ENCODE results near the gene ADGRV1.

ADGRV1 gene

DNA sequence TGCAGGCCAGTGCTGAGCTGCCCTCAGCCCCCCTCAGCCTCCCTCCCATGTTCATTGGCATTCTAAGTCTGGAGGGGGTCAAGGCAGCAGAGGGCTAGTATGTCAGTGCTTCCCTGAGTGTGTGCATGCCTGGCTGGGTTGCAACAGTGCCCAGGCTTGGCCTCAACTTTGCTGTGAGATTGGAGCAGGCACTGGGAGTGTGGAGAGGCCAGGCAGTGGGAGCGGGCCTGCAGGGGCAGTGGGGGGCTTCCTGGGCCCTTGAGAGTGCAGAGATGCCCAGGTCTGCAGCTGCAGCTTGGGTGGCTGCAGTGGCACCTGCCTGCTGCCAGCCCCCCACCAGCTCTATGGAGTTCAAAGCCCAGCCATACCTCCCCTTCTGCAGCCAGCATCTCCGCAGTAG, 585.2 kb downstream of the ADGRV1 start:
- POLR2A ChIA-PET, result no interaction called here

DNA sequence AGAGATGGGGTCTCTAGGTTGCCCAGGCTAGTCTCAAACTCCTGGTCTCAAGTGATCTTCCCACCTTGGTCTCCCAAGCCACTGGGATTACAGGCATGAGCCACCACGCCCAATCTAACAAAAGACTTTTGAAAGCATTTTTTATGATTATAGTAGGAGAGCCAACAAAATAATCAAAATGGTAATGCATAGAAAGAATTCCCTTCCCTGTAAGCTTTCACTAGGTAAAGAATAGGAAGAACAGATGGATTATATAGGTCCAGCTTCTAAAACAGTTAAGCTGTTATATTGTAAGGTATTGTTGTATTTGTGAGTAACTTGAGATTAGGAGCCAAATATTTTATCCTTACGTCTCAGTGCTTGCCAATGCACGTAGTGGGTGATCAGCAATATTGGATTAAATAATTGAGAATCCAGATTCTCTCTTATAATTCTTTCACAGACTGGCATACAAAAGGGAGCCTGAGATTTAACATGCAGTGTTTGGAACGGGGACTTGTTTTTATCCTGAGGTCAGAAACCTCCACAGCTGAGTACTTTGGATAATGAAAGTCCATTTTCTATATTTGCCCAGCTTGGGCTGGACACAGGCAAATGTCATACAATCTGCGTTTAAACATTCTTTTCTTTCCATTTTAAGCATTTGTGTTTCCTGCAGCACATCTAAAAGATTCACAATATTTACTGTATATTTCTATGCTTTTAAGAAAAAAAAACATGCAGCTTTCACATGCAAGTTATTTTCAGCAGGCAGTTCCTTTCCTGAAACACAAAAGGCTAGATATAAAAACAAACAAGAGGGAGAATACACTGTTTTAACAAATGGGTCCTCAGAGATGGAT, 586.1 kb downstream of the ADGRV1 start:
- no peak for DNase-seq (ENCODE audit: extremely low spot score)
- CTCF ChIA-PET, result no interaction called here
- POLR2A ChIA-PET, result interaction anchor here (0.6 kb wide), 1 partner anchor 236 kb away, joined by 3 read pairs; no protein-coding TSS in a partner anchor

More for the DNA sequence above, 585.2 kb downstream of the ADGRV1 start:
- TF ChIP-seq SUZ12 (IDR thresholded peaks at IDR 0.05) (no peak), TARDBP (IDR thresholded peaks at IDR 0.05) (no peak), FOXA1 (IDR thresholded peaks at IDR 0.05) (no peak), FOXK2 (IDR thresholded peaks at IDR 0.05) (no peak), CTBP1 (IDR thresholded peaks at IDR 0.05; ENCODE audit: borderline replicate concordance) (no peak), BHLHE40 (IDR thresholded peaks at IDR 0.05; ENCODE audit: borderline replicate concordance) (no peak), HDGF (IDR thresholded peaks at IDR 0.05; ENCODE audit: borderline replicate concordance) (no peak), NFRKB (IDR thresholded peaks at IDR 0.05) (no peak)
- CTCF ChIA-PET, result no interaction called here
- no peak for DNase-seq (ENCODE audit: extremely low spot score)

DNA sequence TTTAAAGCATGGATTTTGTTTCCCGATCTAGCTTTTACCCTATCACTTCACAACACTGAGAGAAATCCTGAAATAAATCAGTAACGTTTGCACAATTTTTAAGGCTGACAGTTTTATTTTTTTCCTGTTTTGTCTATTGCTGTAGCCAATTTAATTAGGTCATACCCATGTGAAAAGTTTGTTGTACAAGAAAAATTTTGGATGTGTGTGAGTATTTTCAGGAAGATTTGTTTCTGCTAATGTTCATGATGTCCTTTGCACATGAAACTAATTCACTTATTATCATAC, 586.7 kb downstream of the ADGRV1 start:
- no peak for TF ChIP-seq ZNF384 (IDR thresholded peaks at IDR 0.05)
- TF ChIP-seq, protein P1, sequence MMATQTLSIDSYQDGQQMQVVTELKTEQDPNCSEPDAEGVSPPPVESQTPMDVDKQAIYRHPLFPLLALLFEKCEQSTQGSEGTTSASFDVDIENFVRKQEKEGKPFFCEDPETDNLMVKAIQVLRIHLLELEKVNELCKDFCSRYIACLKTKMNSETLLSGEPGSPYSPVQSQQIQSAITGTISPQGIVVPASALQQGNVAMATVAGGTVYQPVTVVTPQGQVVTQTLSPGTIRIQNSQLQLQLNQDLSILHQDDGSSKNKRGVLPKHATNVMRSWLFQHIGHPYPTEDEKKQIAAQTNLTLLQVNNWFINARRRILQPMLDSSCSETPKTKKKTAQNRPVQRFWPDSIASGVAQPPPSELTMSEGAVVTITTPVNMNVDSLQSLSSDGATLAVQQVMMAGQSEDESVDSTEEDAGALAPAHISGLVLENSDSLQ (IDR thresholded peaks at IDR 0.05), result no peak
- TF ChIP-seq L3MBTL2 (conservative IDR thresholded peaks at IDR 0.05), result no peak
- no peak for TF ChIP-seq FOXM1 (IDR thresholded peaks at IDR 0.05; ENCODE audit: borderline replicate concordance)
- TF ChIP-seq HDGF (IDR thresholded peaks at IDR 0.05; ENCODE audit: borderline replicate concordance), result no peak
- TF ChIP-seq NFRKB (IDR thresholded peaks at IDR 0.05), result no peak
- TF ChIP-seq BHLHE40 (IDR thresholded peaks at IDR 0.05; ENCODE audit: borderline replicate concordance), result no peak
- ChIA-PET CTCF (no interaction called here), POLR2A (no interaction called here)
- DNase-seq (ENCODE audit: extremely low spot score), result no peak

More for the DNA sequence above, 586.1 kb downstream of the ADGRV1 start:
- TF ChIP-seq FOXM1 (IDR thresholded peaks at IDR 0.05; ENCODE audit: borderline replicate concordance), result no peak
- TF ChIP-seq NFRKB (IDR thresholded peaks at IDR 0.05), result no peak
- TF ChIP-seq TARDBP (IDR thresholded peaks at IDR 0.05), result no peak

DNA sequence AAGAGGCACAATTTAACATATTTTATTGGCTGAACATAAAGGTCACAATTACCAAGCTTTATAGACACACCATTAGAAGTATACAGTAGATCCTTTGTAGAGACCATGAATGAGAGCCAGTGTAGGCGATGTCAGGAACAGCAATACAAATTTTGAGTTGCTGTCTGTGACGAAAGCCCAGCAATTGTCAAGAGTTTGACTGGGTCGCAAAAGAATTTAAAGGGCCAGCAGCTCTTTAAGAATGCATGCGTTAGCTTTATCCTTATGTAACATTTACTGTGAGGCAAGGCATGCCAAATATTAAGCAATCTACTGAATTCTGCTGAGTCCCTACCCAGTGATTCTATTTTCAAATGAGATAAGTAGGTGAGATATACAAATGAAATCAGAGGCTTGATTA, 587.6 kb downstream of the ADGRV1 start:
- POLR2A ChIA-PET, result no interaction called here
- TF ChIP-seq ARNT (IDR thresholded peaks at IDR 0.05) (no peak), NFRKB (IDR thresholded peaks at IDR 0.05) (no peak), SP1 (IDR thresholded peaks at IDR 0.05) (no peak), HDGF (IDR thresholded peaks at IDR 0.05; ENCODE audit: borderline replicate concordance) (no peak), L3MBTL2 (conservative IDR thresholded peaks at IDR 0.05) (no peak), LEF1 (IDR thresholded peaks at IDR 0.05; ENCODE audit: borderline replicate concordance) (no peak)
- TF ChIP-seq, protein P1 (IDR thresholded peaks at IDR 0.05), result no peak
- CTCF ChIA-PET, result no interaction called here
- DNase-seq (ENCODE audit: extremely low spot score), result no peak

DNA sequence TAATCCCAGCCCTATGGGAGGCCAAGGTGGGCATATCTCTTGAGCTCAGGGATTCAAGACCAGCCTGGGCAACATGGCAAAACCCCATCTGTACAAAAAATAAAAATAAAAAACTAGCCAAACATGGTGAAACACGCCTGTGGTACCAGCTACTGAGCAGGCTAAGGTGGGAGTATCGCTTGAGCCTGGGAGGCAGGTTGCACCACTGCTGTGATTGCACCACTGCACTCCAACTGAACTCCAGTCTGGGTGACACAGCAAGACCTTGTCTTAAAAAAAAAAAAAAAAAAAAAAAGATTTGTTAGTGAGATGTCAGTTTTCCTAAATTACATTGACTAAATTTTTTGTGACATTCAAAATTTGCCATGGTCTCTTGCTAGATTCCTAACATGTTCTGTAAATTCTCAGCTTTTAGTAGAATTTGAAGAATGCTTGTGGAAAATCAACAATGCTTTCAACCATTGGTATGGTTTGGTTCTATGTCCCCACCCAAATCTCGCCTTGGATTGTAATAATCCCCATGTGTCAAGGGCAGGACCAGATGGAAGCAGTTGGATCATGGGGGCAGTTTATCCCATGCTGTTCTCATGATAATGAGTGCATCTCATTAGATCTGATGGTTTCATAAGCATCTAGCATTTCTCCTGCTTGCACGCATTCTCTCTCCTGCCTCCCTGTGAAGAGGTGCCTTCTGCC, 588.5 kb downstream of the ADGRV1 start:
- POLR2A ChIA-PET, result no interaction called here
- CTCF ChIA-PET, result no interaction called here
- TF ChIP-seq HDGF (IDR thresholded peaks at IDR 0.05; ENCODE audit: borderline replicate concordance), result no peak
- no peak for TF ChIP-seq SUZ12 (IDR thresholded peaks at IDR 0.05)
- no peak for TF ChIP-seq ELF4 (IDR thresholded peaks at IDR 0.05)
- TF ChIP-seq ARNT (IDR thresholded peaks at IDR 0.05), result no peak
- no peak for TF ChIP-seq FOXK2 (IDR thresholded peaks at IDR 0.05)
- TF ChIP-seq CTBP1 (IDR thresholded peaks at IDR 0.05; ENCODE audit: borderline replicate concordance), result no peak
- TF ChIP-seq TARDBP (IDR thresholded peaks at IDR 0.05), result no peak
- TF ChIP-seq FOXM1 (IDR thresholded peaks at IDR 0.05; ENCODE audit: borderline replicate concordance), result no peak
- TF ChIP-seq BHLHE40 (IDR thresholded peaks at IDR 0.05; ENCODE audit: borderline replicate concordance), result no peak
- TF ChIP-seq L3MBTL2 (conservative IDR thresholded peaks at IDR 0.05), result no peak
- no peak for TF ChIP-seq ZNF384 (IDR thresholded peaks at IDR 0.05)
- TF ChIP-seq, protein P1 (IDR thresholded peaks at IDR 0.05), result no peak
- TF ChIP-seq LEF1 (IDR thresholded peaks at IDR 0.05; ENCODE audit: borderline replicate concordance), result no peak
- no peak for TF ChIP-seq NFRKB (IDR thresholded peaks at IDR 0.05)
- no peak for TF ChIP-seq SP1 (IDR thresholded peaks at IDR 0.05)
- DNase-seq (ENCODE audit: extremely low spot score), result no peak

DNA sequence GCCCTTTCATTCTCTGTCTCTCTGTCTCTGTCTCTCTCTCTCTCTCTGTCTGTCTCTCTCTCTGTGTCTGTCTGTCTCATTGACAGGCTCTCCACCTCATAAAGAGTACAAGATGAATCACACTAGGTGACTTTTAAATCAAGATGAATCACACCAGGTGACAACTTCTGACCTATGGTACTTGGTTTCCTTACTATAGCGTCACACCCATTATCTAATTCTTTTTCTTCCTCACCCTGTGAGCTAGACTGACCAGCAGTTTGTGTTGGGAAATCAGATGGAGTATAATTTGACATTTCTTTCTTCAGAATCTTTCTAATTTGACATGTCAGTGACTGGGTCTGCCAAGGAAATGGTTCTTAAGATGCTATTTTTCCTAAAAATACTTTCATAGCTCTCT, 591.6 kb downstream of the ADGRV1 start:
- ChIA-PET POLR2A (no interaction called here), CTCF (no interaction called here)
- DNase-seq (ENCODE audit: extremely low spot score), result no peak
- TF ChIP-seq CTBP1 (IDR thresholded peaks at IDR 0.05; ENCODE audit: borderline replicate concordance), result no peak
- no peak for TF ChIP-seq ZNF384 (IDR thresholded peaks at IDR 0.05)
- TF ChIP-seq LEF1 (IDR thresholded peaks at IDR 0.05; ENCODE audit: borderline replicate concordance), result no peak
- TF ChIP-seq SUZ12 (IDR thresholded peaks at IDR 0.05), result no peak
- no peak for TF ChIP-seq L3MBTL2 (conservative IDR thresholded peaks at IDR 0.05)
- TF ChIP-seq BHLHE40 (IDR thresholded peaks at IDR 0.05; ENCODE audit: borderline replicate concordance), result no peak
- no peak for TF ChIP-seq FOXK2 (IDR thresholded peaks at IDR 0.05)
- no peak for TF ChIP-seq TARDBP (IDR thresholded peaks at IDR 0.05)
- TF ChIP-seq FOXA1 (IDR thresholded peaks at IDR 0.05), result no peak
- no peak for TF ChIP-seq FOXM1 (IDR thresholded peaks at IDR 0.05; ENCODE audit: borderline replicate concordance)
- no peak for TF ChIP-seq HDGF (IDR thresholded peaks at IDR 0.05; ENCODE audit: borderline replicate concordance)
- TF ChIP-seq, protein P1 (IDR thresholded peaks at IDR 0.05), result no peak
- TF ChIP-seq ARNT (IDR thresholded peaks at IDR 0.05), result no peak
- TF ChIP-seq SP1 (IDR thresholded peaks at IDR 0.05), result no peak
- no peak for TF ChIP-seq ELF4 (IDR thresholded peaks at IDR 0.05)
- no peak for TF ChIP-seq NFRKB (IDR thresholded peaks at IDR 0.05)
